Osteoblast (primary cell): ENCODE data around the gene CIT. TPM values are rescaled to one million over a fixed set of nuclear protein-coding genes. Genes with fewer than 3 reads are reported as not detected.

ENCODE experiments used
- DNase-seq: peaks from one replicate; pipeline ENCODE4 v3.0.0; 2011; ENCODE audit warnings: low spot score, mixed read lengths; ENCODE audit not compliant: insufficient read length; ENCODE audit errors: missing footprints
- H2AFZ ChIP-seq: 2 replicates; pipeline ENCODE4 v1.6.0; 2011; ENCODE audit warnings: mild to moderate bottlenecking, low read length
- H3K27ac ChIP-seq: 2 replicates; pipeline ENCODE4 v1.5.1; 2011; ENCODE audit warnings: mild to moderate bottlenecking, low read depth, low read length, moderate library complexity
- H3K27me3 ChIP-seq: 2 replicates; pipeline ENCODE4 v1.6.0; 2012; ENCODE audit warnings: mild to moderate bottlenecking, control low read depth, inconsistent platforms, low read length, moderate library complexity; ENCODE audit not compliant: insufficient read depth
- H3K36me3 ChIP-seq: 2 replicates; pipeline ENCODE4 v1.5.1; 2011; ENCODE audit warnings: mild to moderate bottlenecking, low read length, control low read depth, moderate library complexity; ENCODE audit not compliant: insufficient read depth
- H3K4me1 ChIP-seq: 2 replicates; pipeline ENCODE4 v1.5.1; 2011; ENCODE audit warnings: mild to moderate bottlenecking, low read length, control low read depth, moderate library complexity; ENCODE audit not compliant: insufficient read depth
- H3K4me2 ChIP-seq: 2 replicates; pipeline ENCODE4 v1.6.0; 2011; ENCODE audit warnings: mild to moderate bottlenecking, low read length; ENCODE audit not compliant: insufficient read depth
- H3K4me3 ChIP-seq: fragments of 200-600 bp; sonication (generic); 3 replicates; pipeline ENCODE4 v1.5.1; 2012; ENCODE audit warnings: mild to moderate bottlenecking, low read length, inconsistent platforms; ENCODE audit not compliant: insufficient read depth
- H3K79me2 ChIP-seq: 2 replicates; pipeline ENCODE4 v1.6.0; 2012; ENCODE audit warnings: mild to moderate bottlenecking, low read length, control low read depth, inconsistent platforms; ENCODE audit not compliant: insufficient read depth
- H3K9me3 ChIP-seq: 2 replicates; pipeline ENCODE4 v1.5.1; 2011; ENCODE audit warnings: low read depth, low read length, control low read depth
- H4K20me1 ChIP-seq: 2 replicates; pipeline ENCODE4 v1.6.0; 2012; ENCODE audit warnings: mild to moderate bottlenecking, low read length, control low read depth; ENCODE audit not compliant: insufficient read depth
- total RNA-seq: library from RNA; depleted of rRNA; stranded (reverse); fragments of >200 nt; gene quantifications from 2 replicates; pipeline ENCODE4 v1.2.3, GENCODE V29; 2012
- TF ChIP-seq, protein P1 (sequence below): IDR thresholded peaks from 2 replicates; pipeline ENCODE4 v1.5.1; 2011; ENCODE audit warnings: mild to moderate bottlenecking, low read depth, low read length, moderate library complexity; ENCODE audit errors: extremely low read depth

CIT gene
- total RNA-seq, 1 donor = 10.1 TPM

DNA sequence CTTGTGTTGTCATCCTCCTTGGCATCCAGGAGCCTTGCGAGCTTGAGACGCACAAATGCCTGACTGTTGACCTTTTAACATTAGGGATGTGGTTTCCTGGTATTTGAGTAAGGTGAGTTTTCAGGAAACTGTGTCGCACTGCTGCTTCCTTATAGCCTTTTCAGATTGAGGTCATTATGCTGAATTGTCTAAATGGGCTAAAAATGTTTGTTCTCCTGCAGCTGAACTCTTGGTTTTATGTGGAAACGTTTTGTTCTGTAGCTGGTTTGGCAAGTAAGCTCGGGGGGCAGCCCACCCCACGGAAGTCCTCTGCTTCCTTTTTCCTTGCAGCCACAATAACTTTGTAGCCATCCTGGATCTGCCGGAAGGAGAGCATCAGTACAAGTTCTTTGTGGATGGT, 203.5 kb downstream of the CIT start:
- DNase-seq = no peak
- Histone ChIP-seq H3K4me1 (peaks cover 10% of the 10 kb centered on the region), H3K27ac (no peak overlapping the region), H3K4me3 (no peak overlapping the region), H3K9me3 (no peaks in the 10 kb centered on the region), H3K36me3 (peaks cover 72% of the 10 kb centered on the region), H3K79me2 (peaks cover 23% of the 10 kb centered on the region), H4K20me1 (no peaks in the 10 kb centered on the region), H3K27me3 (no peaks in the 10 kb centered on the region), H3K4me2 (no peak overlapping the region), H2AFZ (no peak overlapping the region)
- TF ChIP-seq, protein P1, sequence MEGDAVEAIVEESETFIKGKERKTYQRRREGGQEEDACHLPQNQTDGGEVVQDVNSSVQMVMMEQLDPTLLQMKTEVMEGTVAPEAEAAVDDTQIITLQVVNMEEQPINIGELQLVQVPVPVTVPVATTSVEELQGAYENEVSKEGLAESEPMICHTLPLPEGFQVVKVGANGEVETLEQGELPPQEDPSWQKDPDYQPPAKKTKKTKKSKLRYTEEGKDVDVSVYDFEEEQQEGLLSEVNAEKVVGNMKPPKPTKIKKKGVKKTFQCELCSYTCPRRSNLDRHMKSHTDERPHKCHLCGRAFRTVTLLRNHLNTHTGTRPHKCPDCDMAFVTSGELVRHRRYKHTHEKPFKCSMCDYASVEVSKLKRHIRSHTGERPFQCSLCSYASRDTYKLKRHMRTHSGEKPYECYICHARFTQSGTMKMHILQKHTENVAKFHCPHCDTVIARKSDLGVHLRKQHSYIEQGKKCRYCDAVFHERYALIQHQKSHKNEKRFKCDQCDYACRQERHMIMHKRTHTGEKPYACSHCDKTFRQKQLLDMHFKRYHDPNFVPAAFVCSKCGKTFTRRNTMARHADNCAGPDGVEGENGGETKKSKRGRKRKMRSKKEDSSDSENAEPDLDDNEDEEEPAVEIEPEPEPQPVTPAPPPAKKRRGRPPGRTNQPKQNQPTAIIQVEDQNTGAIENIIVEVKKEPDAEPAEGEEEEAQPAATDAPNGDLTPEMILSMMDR = no peak

DNA sequence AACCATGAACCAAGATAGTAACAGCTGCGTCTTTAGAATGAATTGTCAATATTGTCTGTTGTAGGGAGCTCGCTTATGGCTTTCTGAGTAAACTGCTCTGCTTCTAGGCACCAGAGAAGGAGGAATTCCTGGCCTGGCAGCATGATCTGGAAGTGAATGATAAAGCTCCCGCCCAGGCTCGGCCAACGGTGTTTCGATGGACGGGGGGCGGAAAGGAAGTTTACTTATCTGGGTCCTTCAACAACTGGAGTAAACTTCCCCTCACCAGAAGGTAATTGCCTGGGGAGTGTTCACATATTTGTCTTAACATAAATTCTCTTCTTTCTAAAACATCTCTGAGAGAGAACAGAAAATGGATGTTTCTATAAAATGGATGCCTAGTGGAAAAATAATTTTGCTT, 204.9 kb downstream of the CIT start:
- Histone ChIP-seq H3K27ac (no peak overlapping the region), H3K4me2 (no peak overlapping the region), H4K20me1 (no peaks in the 10 kb centered on the region), H3K27me3 (no peaks in the 10 kb centered on the region), H2AFZ (no peak overlapping the region), H3K4me1 (peaks cover 16% of the 10 kb centered on the region), H3K4me3 (no peak overlapping the region), H3K36me3 (peaks cover 60% of the 10 kb centered on the region), H3K79me2 (peaks cover 35% of the 10 kb centered on the region), H3K9me3 (no peaks in the 10 kb centered on the region)
- no peak for DNase-seq
- TF ChIP-seq, protein P1 = no peak

DNA sequence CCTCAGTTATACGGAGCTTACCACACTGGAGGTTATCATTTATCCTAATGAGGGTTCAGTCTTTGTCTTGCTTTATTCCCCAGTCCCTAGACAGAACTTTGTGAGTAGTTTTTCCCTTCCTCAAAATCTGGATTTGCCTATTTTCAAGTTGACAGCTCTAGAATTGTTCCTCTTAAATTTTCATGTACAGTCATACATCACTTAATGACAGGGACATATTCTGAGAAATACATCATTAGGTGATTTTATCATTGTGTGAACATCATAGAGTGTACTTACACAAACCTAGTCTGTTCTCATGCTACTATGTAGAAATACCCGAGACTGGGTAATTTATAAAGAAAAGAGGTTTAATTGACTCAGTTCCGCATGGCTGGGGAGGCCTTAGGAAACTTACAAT, 206.1 kb downstream of the CIT start:
- H4K20me1 ChIP-seq = no peaks in the 10 kb centered on the region
- no peaks in the 10 kb centered on the region for H3K27me3 ChIP-seq
- TF ChIP-seq, protein P1 = no peak
- peaks cover 21% of the 10 kb centered on the region for H3K4me1 ChIP-seq
- H3K36me3 ChIP-seq = peaks cover 50% of the 10 kb centered on the region
- peaks cover 40% of the 10 kb centered on the region for H3K79me2 ChIP-seq
- no peak overlapping the region for H3K4me2 ChIP-seq
- no peak for DNase-seq
- no peak overlapping the region for H2AFZ ChIP-seq
- H3K4me3 ChIP-seq = no peak overlapping the region
- H3K9me3 ChIP-seq = no peaks in the 10 kb centered on the region
- no peak overlapping the region for H3K27ac ChIP-seq

DNA sequence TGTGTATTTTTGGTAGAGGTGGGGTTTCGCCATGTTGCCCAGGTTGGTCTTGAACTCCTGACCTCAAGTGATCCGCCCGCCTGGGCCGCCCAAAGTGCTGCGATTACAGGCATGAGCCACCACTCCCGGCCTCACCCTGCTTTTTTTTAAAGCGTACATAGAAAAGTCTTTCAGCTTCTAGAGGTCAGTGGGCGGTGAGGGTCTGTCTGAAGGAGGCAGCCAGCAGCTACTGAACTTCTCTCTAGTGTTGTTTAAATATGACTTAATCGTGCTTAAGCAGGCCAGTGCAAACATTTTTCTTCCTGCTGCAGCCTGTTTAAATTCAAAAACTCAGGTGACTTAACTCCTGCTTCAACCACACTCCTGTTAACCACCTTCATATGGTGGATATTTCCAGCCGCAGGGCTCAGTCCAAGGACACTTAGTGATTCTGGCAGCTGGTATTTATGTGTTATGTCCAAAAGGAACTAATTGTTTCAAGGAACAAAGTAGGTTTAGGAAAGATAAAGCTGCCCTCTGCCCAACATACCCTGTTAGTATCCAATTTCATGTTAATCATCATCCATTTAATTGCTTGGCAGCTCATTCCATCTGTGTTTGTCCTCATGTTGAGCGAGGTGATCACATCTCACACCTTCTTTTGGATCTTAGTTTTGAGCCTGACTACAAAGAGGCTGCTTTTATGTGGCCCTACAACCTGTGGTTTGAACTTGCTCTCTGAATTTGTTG, 207.2 kb downstream of the CIT start:
- Histone ChIP-seq H4K20me1 (no peaks in the 10 kb centered on the region), H2AFZ (no peak overlapping the region), H3K79me2 (peaks cover 40% of the 10 kb centered on the region), H3K36me3 (peaks cover 38% of the 10 kb centered on the region), H3K27ac (no peak overlapping the region), H3K4me1 (peaks cover 21% of the 10 kb centered on the region), H3K4me3 (no peak overlapping the region), H3K27me3 (no peaks in the 10 kb centered on the region), H3K9me3 (no peaks in the 10 kb centered on the region), H3K4me2 (peak overlapping the region; percentile 37)
- TF ChIP-seq, protein P1 = no peak
- peak; percentile 78 for DNase-seq
